ENCODE data around the gene DDO. TPM values are rescaled to one million over a fixed set of nuclear protein-coding genes. Genes with fewer than 3 reads are reported as not detected.

Gene DDO
- total and polyA plus RNA-seq, 2 of the 8 experiments (the other 6 are each of a cell fraction or from before 2014, with no cell fraction given) = not detected

- H3K9ac ChIP-seq (replicated peaks in 1 of 4; ENCODE audit: extremely low read depth in 1 of 4, low read depth in 3 of 4, low read length in 3 of 4) = no peak overlapping the region
- FAIRE-seq (no peak), DNase-seq (ENCODE audit: low read depth in 1 of 2, low spot score in 2 of 2) (no peak)
- H3K27me3 ChIP-seq (replicated peaks in 1 of 4; ENCODE audit: control insufficient read depth in 3 of 4, extremely low read depth in 1 of 4, insufficient read depth in 3 of 4, low read length in 3 of 4) = no peaks in the 10 kb centered on the region
- no peak overlapping the region for H4K8ac ChIP-seq (ENCODE audit: extremely low read depth, insufficient read depth, low read length)
- H3K36me3 ChIP-seq (ENCODE audit: control insufficient read depth in 2 of 4, insufficient read depth in 4 of 4, low read length in 3 of 4) = no peaks in the 10 kb centered on the region
- no peak overlapping the region for H3K4me2 ChIP-seq (ENCODE audit: insufficient read depth in 1 of 2, low read depth in 2 of 2, low read length in 2 of 2)
- no peaks in the 10 kb centered on the region for H3K79me2 ChIP-seq (ENCODE audit: control insufficient read depth in 1 of 2, insufficient read depth in 2 of 2, low read length in 2 of 2)
- no peak overlapping the region for H3K14ac ChIP-seq (ENCODE audit: insufficient read length)
- no peaks in the 10 kb centered on the region for H3K9me3 ChIP-seq (ENCODE audit: insufficient read depth in 2 of 2, low read depth in 1 of 2, low read length in 1 of 2)
- H2BK120ac ChIP-seq (replicated peaks; ENCODE audit: low read depth, low read length) = no peak overlapping the region
- H2BK12ac ChIP-seq (ENCODE audit: low read depth, low read length) = no peak overlapping the region
- no peak overlapping the region for H3K18ac ChIP-seq (ENCODE audit: extremely low read depth, low read length)
- 91% methylated on average over 5 of the region's 5 CpGs; no CpG with 5 or more reads in 1 of the 2 experiments for whole genome bisulfite sequencing, 2 experiments (ENCODE audit: extremely low coverage in 1 of 2, insufficient coverage in 1 of 2, insufficient read length in 1 of 2, insufficient replicate concordance in 2 of 2, low coverage in 1 of 2, low lambda C conversion rate in 2 of 2, missing lambda C conversion rate in 1 of 2)
- no peak overlapping the region for H2AFZ ChIP-seq (ENCODE audit: low read length)
- peaks cover 0 to 13% (median 3%) of the 10 kb centered on the region in 4 experiments; a peak in 3 of 7 replicates for H3K4me1 ChIP-seq (replicated peaks in 1 of 4; ENCODE audit: control insufficient read depth in 3 of 4, insufficient read depth in 4 of 4, low read length in 3 of 4)
- H3K4ac ChIP-seq (replicated peaks; ENCODE audit: insufficient read length, low read depth, low read length) = no peak overlapping the region
- H2AK5ac ChIP-seq (ENCODE audit: low read depth, low read length) = no peak overlapping the region
- H3K56ac ChIP-seq (replicated peaks; ENCODE audit: insufficient read length, low read depth, low read length) = no peak overlapping the region
- H3K79me1 ChIP-seq (ENCODE audit: low read depth, low read length) = no peaks in the 10 kb centered on the region
- no peak overlapping the region for H3K23ac ChIP-seq (ENCODE audit: insufficient read length)
- H2BK5ac ChIP-seq (ENCODE audit: low read depth, low read length) = no peak overlapping the region
- H3K23me2 ChIP-seq (ENCODE audit: low read depth, low read length) = no peaks in the 10 kb centered on the region; the same call in 1 of the 2 replicates
- no peak overlapping the region for H2BK20ac ChIP-seq (ENCODE audit: low read length)
- no peak overlapping the region for H3K27ac ChIP-seq (ENCODE audit: low read depth, low read length)
- no peak overlapping the region for H4K91ac ChIP-seq (replicated peaks; ENCODE audit: insufficient read length, low read length)
- ChIA-PET CTCF (ENCODE audit: partially characterized antibody) (interaction anchor here (1.3 to 2.9 kb wide), 3 partner anchors 25 to 27 kb away, joined by 3 to 14 read pairs (median 3); no protein-coding TSS in a partner anchor), POLR2A (ENCODE audit: partially characterized antibody) (no interaction called here)
- H4K20me1 ChIP-seq (replicated peaks in 1 of 2; ENCODE audit: control insufficient read depth in 1 of 2, insufficient read depth in 2 of 2, low read length in 2 of 2) = no peaks in the 10 kb centered on the region
- H2BK15ac ChIP-seq (ENCODE audit: low read length) = no peak overlapping the region
- H3K4me3 ChIP-seq (ENCODE audit: extremely low read depth in 1 of 4, insufficient read depth in 2 of 4, low read depth in 3 of 4, low read length in 4 of 4) = no peak overlapping the region
- H4K5ac ChIP-seq (ENCODE audit: insufficient read length, low read depth, low read length) = no peak overlapping the region
- TF ChIP-seq TCF12 (IDR thresholded peaks at IDR 0.05; ENCODE audit: low read depth, low read length) = no peak
- TF ChIP-seq ATF3 (IDR thresholded peaks at IDR 0.05; ENCODE audit: insufficient read depth, low read depth, low read length) = no peak
- no peak for TF ChIP-seq CTBP2 (IDR thresholded peaks at IDR 0.05; ENCODE audit: borderline replicate concordance, insufficient read depth, insufficient read length, low read length)
- TF ChIP-seq SRF (IDR thresholded peaks at IDR 0.05; ENCODE audit: low read depth, low read length) = no peak
- no peak for TF ChIP-seq CHD2 (IDR thresholded peaks at IDR 0.05; ENCODE audit: low read length)
- no peak for TF ChIP-seq FOSL1 (IDR thresholded peaks at IDR 0.05; ENCODE audit: insufficient read depth, low read depth, low read length)
- TF ChIP-seq, protein P1, sequence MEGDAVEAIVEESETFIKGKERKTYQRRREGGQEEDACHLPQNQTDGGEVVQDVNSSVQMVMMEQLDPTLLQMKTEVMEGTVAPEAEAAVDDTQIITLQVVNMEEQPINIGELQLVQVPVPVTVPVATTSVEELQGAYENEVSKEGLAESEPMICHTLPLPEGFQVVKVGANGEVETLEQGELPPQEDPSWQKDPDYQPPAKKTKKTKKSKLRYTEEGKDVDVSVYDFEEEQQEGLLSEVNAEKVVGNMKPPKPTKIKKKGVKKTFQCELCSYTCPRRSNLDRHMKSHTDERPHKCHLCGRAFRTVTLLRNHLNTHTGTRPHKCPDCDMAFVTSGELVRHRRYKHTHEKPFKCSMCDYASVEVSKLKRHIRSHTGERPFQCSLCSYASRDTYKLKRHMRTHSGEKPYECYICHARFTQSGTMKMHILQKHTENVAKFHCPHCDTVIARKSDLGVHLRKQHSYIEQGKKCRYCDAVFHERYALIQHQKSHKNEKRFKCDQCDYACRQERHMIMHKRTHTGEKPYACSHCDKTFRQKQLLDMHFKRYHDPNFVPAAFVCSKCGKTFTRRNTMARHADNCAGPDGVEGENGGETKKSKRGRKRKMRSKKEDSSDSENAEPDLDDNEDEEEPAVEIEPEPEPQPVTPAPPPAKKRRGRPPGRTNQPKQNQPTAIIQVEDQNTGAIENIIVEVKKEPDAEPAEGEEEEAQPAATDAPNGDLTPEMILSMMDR (IDR thresholded peaks at IDR 0.05; ENCODE audit: control extremely low read depth in 1 of 3, insufficient read depth in 1 of 3, low read depth in 1 of 3, low read length in 3 of 3) = no peak
- no peak for TF ChIP-seq MAFK (IDR thresholded peaks at IDR 0.05; ENCODE audit: low read depth, low read length)
- no peak for TF ChIP-seq TAF7 (optimal IDR thresholded peaks at IDR 0.05; ENCODE audit: borderline replicate concordance, low read depth, low read length)
These were observed 50.8 kb downstream of the DDO start for GRCh38 chr6:110364364-110365105.
